HEK293 (cell line): ENCODE results near the gene PTCHD1.

ENCODE experiments used
- CTCF ChIA-PET: fragments of 350-600 bp; formaldehyde crosslinking; extraction: SDS; loops from one replicate; lab custom pipeline; 2021; ENCODE audit warnings: antibody characterized with exemption; lab: Yijun Ruan, JAX
- POLR2A ChIA-PET: fragments of 300-600 bp; formaldehyde crosslinking; extraction: SDS; loops from one replicate; lab custom pipeline; 2020; ENCODE audit warnings: antibody characterized with exemption, inconsistent platforms; lab: Yijun Ruan, JAX
- H3K27ac ChIP-seq: fragments of 200-500 bp; sonication (Bioruptor generic); 2 replicates; pipeline ENCODE4 v1.5.1; 2014; ENCODE audit warnings: low read depth, low read length, control low read depth, inconsistent platforms; ENCODE audit errors: extremely low read depth
- H3K36me3 ChIP-seq, 2 experiments: fragments of 200-500 bp in 1 of 2; sonication (Bioruptor generic) in 1 of 2; 1 replicate in 1 of 2; 2 replicates in 1 of 2; pipeline ENCODE4 v1.5.1; 2014 to 2017; ENCODE audit warnings: inconsistent platforms in 2 of 2, low read length in 2 of 2; ENCODE audit not compliant: control insufficient read depth in 2 of 2, insufficient read depth in 1 of 2
- H3K4me1 ChIP-seq: fragments of 200-500 bp; sonication (Bioruptor generic); 2 replicates; pipeline ENCODE4 v1.5.1; 2014; ENCODE audit warnings: mild to moderate bottlenecking, low read length, inconsistent platforms; ENCODE audit not compliant: control insufficient read depth, insufficient read depth
- H3K4me3 ChIP-seq: 2 replicates; pipeline ENCODE4 v1.5.1; 2011; ENCODE audit warnings: low read depth, mild to moderate bottlenecking, control low read depth, low read length, moderate library complexity
- H3K9me3 ChIP-seq: fragments of 200-500 bp; sonication (Bioruptor generic); 2 replicates; pipeline ENCODE4 v1.5.1; 2014; ENCODE audit warnings: low read depth, low read length, inconsistent platforms; ENCODE audit not compliant: control insufficient read depth, insufficient read depth
- GLIS1 ChIP-seq: fragments of 450-650 bp; formaldehyde crosslinking; IDR thresholded peaks from 2 replicates; pipeline ENCODE4 v1.5.1; 2016; ENCODE audit warnings: missing biosample characterization, missing genetic modification characterization
- GLIS2 ChIP-seq: fragments of 450-650 bp; formaldehyde crosslinking; IDR thresholded peaks from 2 replicates; pipeline ENCODE4 v1.5.1; 2016; ENCODE audit warnings: missing biosample characterization, missing genetic modification characterization
- KLF8 ChIP-seq: fragments of 450-650 bp; formaldehyde crosslinking; IDR thresholded peaks from 2 replicates; pipeline ENCODE4 v1.5.1; 2016; ENCODE audit warnings: missing biosample characterization, missing genetic modification characterization
- OSR2 ChIP-seq: fragments of 450-650 bp; formaldehyde crosslinking; IDR thresholded peaks from 2 replicates; pipeline ENCODE4 v1.5.1; 2016; ENCODE audit warnings: missing biosample characterization, missing genetic modification characterization
- RBAK ChIP-seq: fragments of 450-650 bp; formaldehyde crosslinking; IDR thresholded peaks from 2 replicates; pipeline ENCODE4 v1.5.1; 2016; ENCODE audit warnings: missing biosample characterization, missing genetic modification characterization
- SCRT2 ChIP-seq: fragments of 450-650 bp; formaldehyde crosslinking; IDR thresholded peaks from 2 replicates; pipeline ENCODE4 v1.5.1; 2016; ENCODE audit warnings: missing biosample characterization, missing genetic modification characterization
- ZFP3 ChIP-seq: fragments of 450-650 bp; formaldehyde crosslinking; IDR thresholded peaks from 2 replicates; pipeline ENCODE4 v1.5.1; 2016; ENCODE audit warnings: low read depth, missing biosample characterization, missing genetic modification characterization
- ZFP69B ChIP-seq: fragments of 450-650 bp; formaldehyde crosslinking; IDR thresholded peaks from 2 replicates; pipeline ENCODE4 v1.5.1; 2016; ENCODE audit warnings: missing biosample characterization, missing genetic modification characterization
- ZNF132 ChIP-seq: fragments of 450-650 bp; formaldehyde crosslinking; IDR thresholded peaks from 2 replicates; pipeline ENCODE4 v1.5.1; 2017; ENCODE audit warnings: missing biosample characterization, missing genetic modification characterization, borderline replicate concordance
- ZNF155 ChIP-seq: fragments of 450-650 bp; formaldehyde crosslinking; IDR thresholded peaks from 2 replicates; pipeline ENCODE4 v1.5.1; 2016; ENCODE audit warnings: missing biosample characterization, missing genetic modification characterization
- ZNF19 ChIP-seq: fragments of 450-650 bp; formaldehyde crosslinking; IDR thresholded peaks from 2 replicates; pipeline ENCODE4; 2016; ENCODE audit warnings: missing biosample characterization, missing genetic modification characterization, low read depth
- ZNF266 ChIP-seq: fragments of 450-650 bp; formaldehyde crosslinking; IDR thresholded peaks from 2 replicates; pipeline ENCODE4 v1.5.1; 2016; ENCODE audit warnings: missing biosample characterization, missing genetic modification characterization, low read depth
- ZNF335 ChIP-seq: fragments of 450-650 bp; formaldehyde crosslinking; conservative IDR thresholded peaks from 2 replicates; pipeline ENCODE4 v1.5.1; 2016; ENCODE audit warnings: missing biosample characterization, missing genetic modification characterization
- ZNF350 ChIP-seq: fragments of 450-650 bp; formaldehyde crosslinking; IDR thresholded peaks from 2 replicates; pipeline ENCODE4 v1.5.0; 2017; ENCODE audit warnings: missing biosample characterization, mild to moderate bottlenecking, missing genetic modification characterization
- ZNF37A ChIP-seq: fragments of 450-650 bp; IDR thresholded peaks from 2 replicates; pipeline ENCODE4 v1.5.1; 2018; ENCODE audit warnings: missing biosample characterization, missing genetic modification characterization
- ZNF514 ChIP-seq: fragments of 450-650 bp; formaldehyde crosslinking; IDR thresholded peaks from 2 replicates; pipeline ENCODE4 v1.5.1; 2016; ENCODE audit warnings: missing biosample characterization, missing genetic modification characterization
- ZNF548 ChIP-seq: fragments of 450-650 bp; formaldehyde crosslinking; IDR thresholded peaks from 2 replicates; pipeline ENCODE4 v1.5.1; 2016; ENCODE audit warnings: missing biosample characterization, missing genetic modification characterization
- ZNF626 ChIP-seq: fragments of 450-650 bp; sonication (Bioruptor Pico); formaldehyde crosslinking; IDR thresholded peaks from 2 replicates; pipeline ENCODE4 v1.5.1; 2018; ENCODE audit warnings: missing biosample characterization, missing genetic modification characterization, inconsistent platforms
- ZNF654 ChIP-seq: fragments of 450-650 bp; formaldehyde crosslinking; IDR thresholded peaks from 2 replicates; pipeline ENCODE4 v1.5.1; 2016; ENCODE audit warnings: low read depth, missing biosample characterization, missing genetic modification characterization
- ZNF658 ChIP-seq: fragments of 450-650 bp; formaldehyde crosslinking; IDR thresholded peaks from 2 replicates; pipeline ENCODE4; 2016; ENCODE audit warnings: missing biosample characterization, missing genetic modification characterization
- ZXDB ChIP-seq: fragments of 450-650 bp; formaldehyde crosslinking; IDR thresholded peaks from 2 replicates; pipeline ENCODE4 v1.5.1; 2016; ENCODE audit warnings: missing biosample characterization, missing genetic modification characterization
- TF ChIP-seq, protein P1 (sequence below): fragments of 450-650 bp; formaldehyde crosslinking; IDR thresholded peaks from 2 replicates; pipeline ENCODE4 v1.5.1; 2017; ENCODE audit warnings: missing biosample characterization, missing genetic modification characterization
- TF ChIP-seq, protein P2 (sequence below): fragments of 450-650 bp; formaldehyde crosslinking; IDR thresholded peaks from 2 replicates; pipeline ENCODE4 v1.5.1; 2016; ENCODE audit warnings: missing biosample characterization, missing genetic modification characterization
- TF ChIP-seq, protein P3 (sequence below): fragments of 450-650 bp; formaldehyde crosslinking; IDR thresholded peaks from 2 replicates; pipeline ENCODE4 v1.5.1; 2016; ENCODE audit warnings: missing biosample characterization, missing genetic modification characterization

The PTCHD1 gene

DNA sequence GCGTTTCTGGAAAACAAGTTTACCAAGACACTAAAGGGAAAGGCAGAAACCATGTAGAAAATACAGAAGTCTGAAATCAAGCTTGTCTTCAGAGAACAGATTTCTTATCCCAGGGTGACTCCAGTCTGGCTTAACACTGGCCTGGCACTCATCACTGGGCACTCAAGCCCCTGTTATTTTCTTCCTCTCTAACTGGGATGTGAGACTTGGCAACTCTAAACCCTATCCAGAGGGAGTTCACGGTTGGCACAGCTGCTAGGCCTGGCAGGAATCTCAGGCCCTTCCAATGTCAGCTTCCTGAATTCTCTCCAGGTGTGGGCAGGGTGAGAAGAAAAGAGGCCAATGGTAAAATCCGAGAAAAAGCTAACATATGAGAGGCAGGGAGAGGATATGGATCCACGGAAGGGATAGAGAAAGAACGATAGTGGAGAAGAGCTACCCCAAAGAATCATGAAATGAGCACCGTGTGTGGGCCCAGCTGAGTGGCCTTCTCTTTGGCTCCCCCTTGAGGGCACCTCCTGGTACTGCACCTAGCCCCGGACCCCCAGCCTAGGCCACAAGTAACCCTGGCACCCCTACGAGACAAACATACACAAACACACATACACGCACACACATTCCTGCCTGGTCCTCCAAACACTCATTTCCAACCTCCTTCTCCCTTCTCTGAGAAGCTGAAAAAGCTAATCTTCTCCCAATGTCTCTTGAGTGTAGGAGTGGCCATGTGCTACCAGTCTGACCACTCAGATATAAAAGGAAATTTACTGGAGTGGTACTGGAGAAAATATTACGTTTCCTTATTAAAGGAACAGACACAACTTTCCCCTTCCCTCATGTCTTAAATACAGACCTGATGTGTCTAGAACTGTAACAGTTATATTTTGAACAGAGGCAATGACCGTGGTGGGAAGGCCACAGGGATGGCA lies 16.6 kb upstream of the PTCHD1 start (continued):
- TF ChIP-seq ZNF155 (tag by site-specific recombination) = no peak
- TF ChIP-seq GLIS1 = peak; percentile 53
- TF ChIP-seq, protein P1, sequence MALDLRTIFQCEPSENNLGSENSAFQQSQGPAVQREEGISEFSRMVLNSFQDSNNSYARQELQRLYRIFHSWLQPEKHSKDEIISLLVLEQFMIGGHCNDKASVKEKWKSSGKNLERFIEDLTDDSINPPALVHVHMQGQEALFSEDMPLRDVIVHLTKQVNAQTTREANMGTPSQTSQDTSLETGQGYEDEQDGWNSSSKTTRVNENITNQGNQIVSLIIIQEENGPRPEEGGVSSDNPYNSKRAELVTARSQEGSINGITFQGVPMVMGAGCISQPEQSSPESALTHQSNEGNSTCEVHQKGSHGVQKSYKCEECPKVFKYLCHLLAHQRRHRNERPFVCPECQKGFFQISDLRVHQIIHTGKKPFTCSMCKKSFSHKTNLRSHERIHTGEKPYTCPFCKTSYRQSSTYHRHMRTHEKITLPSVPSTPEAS (tag by site-specific recombination) = no peak
- peak; percentile 93 for TF ChIP-seq ZFP69B (tag by site-specific recombination)
- TF ChIP-seq ZNF132 = no peak
- TF ChIP-seq ZXDB (tag by site-specific recombination) = no peak
- peak; percentile 55; the same call in 1 of the 2 replicates for TF ChIP-seq GLIS2
- TF ChIP-seq ZNF335 (tag by site-specific recombination) = no peak
- no peak for TF ChIP-seq OSR2
- TF ChIP-seq ZNF37A (tag by site-specific recombination) = no peak
- TF ChIP-seq ZNF19 = no peak
- peak; percentile 30 for TF ChIP-seq ZNF654 (tag by site-specific recombination)
- TF ChIP-seq ZFP3 (tag by site-specific recombination) = no peak
- TF ChIP-seq ZNF548 (tag by site-specific recombination) = no peak
- no peak for TF ChIP-seq ZNF350
- TF ChIP-seq, protein P2, sequence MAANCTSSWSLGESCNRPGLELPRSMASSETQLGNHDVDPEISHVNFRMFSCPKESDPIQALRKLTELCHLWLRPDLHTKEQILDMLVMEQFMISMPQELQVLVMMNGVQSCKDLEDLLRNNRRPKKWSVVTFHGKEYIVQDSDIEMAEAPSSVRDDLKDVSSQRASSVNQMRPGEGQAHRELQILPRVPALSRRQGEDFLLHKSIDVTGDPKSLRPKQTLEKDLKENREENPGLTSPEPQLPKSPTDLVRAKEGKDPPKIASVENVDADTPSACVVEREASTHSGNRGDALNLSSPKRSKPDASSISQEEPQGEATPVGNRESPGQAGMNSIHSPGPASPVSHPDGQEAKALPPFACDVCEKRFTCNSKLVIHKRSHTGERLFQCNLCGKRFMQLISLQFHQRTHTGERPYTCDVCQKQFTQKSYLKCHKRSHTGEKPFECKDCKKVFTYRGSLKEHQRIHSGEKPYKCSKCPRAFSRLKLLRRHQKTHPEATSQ (tag by site-specific recombination) = no peak
- no peak for TF ChIP-seq ZNF266 (tag by site-specific recombination)
- no peak for TF ChIP-seq ZNF626 (tag by site-specific recombination)
- TF ChIP-seq RBAK = no peak

DNA sequence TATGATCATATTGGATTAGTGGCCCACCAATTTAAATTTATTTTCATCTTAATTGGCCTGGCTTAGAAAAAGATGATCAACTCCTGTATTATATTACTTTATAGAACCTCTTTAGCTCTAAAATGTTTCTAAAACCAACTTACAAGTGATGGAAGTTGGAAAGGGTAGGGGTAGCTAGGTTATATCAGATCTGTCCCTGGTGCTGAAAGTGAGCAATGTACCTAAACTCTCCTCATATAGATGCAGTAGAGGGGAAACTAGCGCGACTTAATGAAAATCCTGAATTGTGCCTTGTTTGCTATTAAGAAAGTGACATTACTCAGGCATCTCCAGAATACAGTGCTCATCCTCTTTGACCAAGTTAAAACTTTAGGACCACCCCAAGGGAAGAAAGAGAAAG lies 7.5 kb upstream of the PTCHD1 start:
- H3K9me3 ChIP-seq = no peaks in the 10 kb centered on the region
- POLR2A ChIA-PET = no interaction called here
- H3K36me3 ChIP-seq = no peaks in the 10 kb centered on the region
- TF ChIP-seq KLF8 (tag by site-specific recombination) (no peak), ZNF514 (tag by site-specific recombination) (no peak), SCRT2 (no peak), ZNF658 (no peak)
- TF ChIP-seq, protein P3, sequence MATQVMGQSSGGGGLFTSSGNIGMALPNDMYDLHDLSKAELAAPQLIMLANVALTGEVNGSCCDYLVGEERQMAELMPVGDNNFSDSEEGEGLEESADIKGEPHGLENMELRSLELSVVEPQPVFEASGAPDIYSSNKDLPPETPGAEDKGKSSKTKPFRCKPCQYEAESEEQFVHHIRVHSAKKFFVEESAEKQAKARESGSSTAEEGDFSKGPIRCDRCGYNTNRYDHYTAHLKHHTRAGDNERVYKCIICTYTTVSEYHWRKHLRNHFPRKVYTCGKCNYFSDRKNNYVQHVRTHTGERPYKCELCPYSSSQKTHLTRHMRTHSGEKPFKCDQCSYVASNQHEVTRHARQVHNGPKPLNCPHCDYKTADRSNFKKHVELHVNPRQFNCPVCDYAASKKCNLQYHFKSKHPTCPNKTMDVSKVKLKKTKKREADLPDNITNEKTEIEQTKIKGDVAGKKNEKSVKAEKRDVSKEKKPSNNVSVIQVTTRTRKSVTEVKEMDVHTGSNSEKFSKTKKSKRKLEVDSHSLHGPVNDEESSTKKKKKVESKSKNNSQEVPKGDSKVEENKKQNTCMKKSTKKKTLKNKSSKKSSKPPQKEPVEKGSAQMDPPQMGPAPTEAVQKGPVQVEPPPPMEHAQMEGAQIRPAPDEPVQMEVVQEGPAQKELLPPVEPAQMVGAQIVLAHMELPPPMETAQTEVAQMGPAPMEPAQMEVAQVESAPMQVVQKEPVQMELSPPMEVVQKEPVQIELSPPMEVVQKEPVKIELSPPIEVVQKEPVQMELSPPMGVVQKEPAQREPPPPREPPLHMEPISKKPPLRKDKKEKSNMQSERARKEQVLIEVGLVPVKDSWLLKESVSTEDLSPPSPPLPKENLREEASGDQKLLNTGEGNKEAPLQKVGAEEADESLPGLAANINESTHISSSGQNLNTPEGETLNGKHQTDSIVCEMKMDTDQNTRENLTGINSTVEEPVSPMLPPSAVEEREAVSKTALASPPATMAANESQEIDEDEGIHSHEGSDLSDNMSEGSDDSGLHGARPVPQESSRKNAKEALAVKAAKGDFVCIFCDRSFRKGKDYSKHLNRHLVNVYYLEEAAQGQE (tag by site-specific recombination) = peak; percentile 64
- TF ChIP-seq, all 188 proteins: peak for 1
- CTCF ChIA-PET = no interaction called here
- H3K27ac ChIP-seq = no peak overlapping the region
- no peak overlapping the region for H3K4me3 ChIP-seq
- no peaks in the 10 kb centered on the region for H3K4me1 ChIP-seq
